ENCODE data around the gene ALAS1.

ALAS1 gene

GRCh38 chr3:52249683-52250082 lies 51.7 kb downstream of the ALAS1 start:
- DNase-seq (ENCODE audit: low spot score), result no peak

- DNase-seq (ENCODE audit: low spot score), result no peak
These were observed 52.2 kb downstream of the ALAS1 start for GRCh38 chr3:52250122-52250521.

- no peak for DNase-seq (ENCODE audit: low spot score)
These were observed 55.6 kb downstream of the ALAS1 start for GRCh38 chr3:52253314-52254304.

- no peak for DNase-seq (ENCODE audit: low spot score)
These were observed 56.6 kb downstream of the ALAS1 start for GRCh38 chr3:52254608-52255007.

GRCh38 chr3:52256159-52256558 lies 58.2 kb downstream of the ALAS1 start:
- no peak for DNase-seq (ENCODE audit: low spot score)

- DNase-seq (ENCODE audit: low spot score), result no peak
These were observed 58.7 kb downstream of the ALAS1 start for GRCh38 chr3:52256622-52257021.

- no peak for DNase-seq (ENCODE audit: low spot score)
These were observed 60.0 kb downstream of the ALAS1 start for GRCh38 chr3:52257911-52258310.

GRCh38 chr3:52259035-52259434 lies 61.1 kb downstream of the ALAS1 start:
- DNase-seq (ENCODE audit: low spot score), result no peak

GRCh38 chr3:52259448-52259847 lies 61.5 kb downstream of the ALAS1 start:
- DNase-seq (ENCODE audit: low spot score), result no peak

- no peak for DNase-seq (ENCODE audit: low spot score)
These were observed 64.5 kb downstream of the ALAS1 start for GRCh38 chr3:52262447-52262846.

Measured in HuH-7 (cell line).